ENCODE results near the gene COX8A.

Gene COX8A

GRCh38 chr11:63997801-63998337 lies 23.4 kb downstream of the COX8A start:
- H3K36me3 ChIP-seq (ENCODE audit: low read length), result no peaks in the 10 kb centered on the region
- H3K27me3 ChIP-seq (ENCODE audit: low read length), result no peaks in the 10 kb centered on the region
- H3K27ac ChIP-seq (ENCODE audit: low read depth, low read length), result no peak overlapping the region
- H3K79me2 ChIP-seq (ENCODE audit: insufficient read depth, low read length), result no peaks in the 10 kb centered on the region
- H3F3A ChIP-seq (ENCODE audit: insufficient read depth), result no peaks in the 10 kb centered on the region
- H3K9me3 ChIP-seq (ENCODE audit: insufficient read depth, low read length), result no peaks in the 10 kb centered on the region
- H3K9ac ChIP-seq (ENCODE audit: low read length), result no peak overlapping the region
- H3K9me2 ChIP-seq (replicated peaks; ENCODE audit: insufficient read depth, low read length), result no peaks in the 10 kb centered on the region
- TF ChIP-seq CTCF (IDR thresholded peaks at IDR 0.05; ENCODE audit: insufficient read depth, low read length, poor library complexity, severe bottlenecking) (no peak), EZH2phosphoT487 (conservative IDR thresholded peaks at IDR 0.05; ENCODE audit: low read length) (no peak)
- no peak overlapping the region for H2AFZ ChIP-seq (ENCODE audit: low read depth, low read length, severe bottlenecking)
- no peak overlapping the region for H3K4me2 ChIP-seq (ENCODE audit: low read depth, low read length, poor library complexity, severe bottlenecking)
- H3K4me3 ChIP-seq (ENCODE audit: insufficient read depth, low read length, poor library complexity, severe bottlenecking), result no peak overlapping the region
- no peaks in the 10 kb centered on the region for H4K20me1 ChIP-seq (ENCODE audit: low read depth, low read length)

- H3K27me3 ChIP-seq (ENCODE audit: low read length), result no peaks in the 10 kb centered on the region
- no peak overlapping the region for H2AFZ ChIP-seq (ENCODE audit: low read depth, low read length, severe bottlenecking)
- H3K27ac ChIP-seq (ENCODE audit: low read depth, low read length), result no peak overlapping the region
Observed at GRCh38 chr11:63998558-63999348, 24.3 kb downstream of the COX8A start.

DNA sequence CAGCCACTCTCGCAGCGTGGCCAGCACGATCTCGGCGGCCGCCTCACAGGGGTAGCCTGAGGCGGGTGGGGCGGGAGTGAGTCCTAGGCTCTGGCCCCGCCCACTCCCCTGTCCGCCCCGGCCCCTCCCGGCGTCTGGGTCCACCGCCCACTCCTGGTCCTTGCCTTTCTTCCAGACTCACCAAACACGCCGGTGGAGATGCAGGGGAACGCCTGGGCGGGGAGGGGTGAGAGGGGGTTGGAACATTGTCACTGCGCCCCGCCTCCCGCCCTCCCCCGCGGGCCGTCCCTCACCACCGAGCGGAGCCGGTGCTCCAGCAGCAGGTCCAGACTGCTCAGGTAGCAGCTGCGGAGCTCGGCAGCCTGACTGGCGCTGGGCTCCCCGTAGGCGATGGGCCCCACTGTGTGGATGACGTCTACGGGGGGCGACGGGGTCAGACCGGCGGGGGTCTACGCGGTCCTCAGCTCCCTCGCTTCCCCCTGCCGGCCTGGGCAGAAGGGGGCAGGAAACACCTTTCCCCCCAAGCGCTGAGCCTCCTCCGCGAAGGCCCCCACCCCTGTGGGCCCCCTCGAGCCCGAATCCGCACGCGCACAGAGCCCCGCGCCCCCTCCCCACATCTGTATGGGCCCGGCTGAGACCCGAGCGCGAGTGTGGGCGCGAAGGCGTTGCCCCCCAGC lies 25.1 kb downstream of the COX8A start:
- Histone ChIP-seq H3K9ac (ENCODE audit: low read length) (no peak overlapping the region), H3K27me3 (ENCODE audit: low read length) (no peaks in the 10 kb centered on the region), H3K4me3 (ENCODE audit: insufficient read depth, low read length, poor library complexity, severe bottlenecking) (no peak overlapping the region), H3F3A (ENCODE audit: insufficient read depth) (no peaks in the 10 kb centered on the region), H2AFZ (ENCODE audit: low read depth, low read length, severe bottlenecking) (no peak overlapping the region), H3K36me3 (ENCODE audit: low read length) (no peaks in the 10 kb centered on the region), H3K4me2 (ENCODE audit: low read depth, low read length, poor library complexity, severe bottlenecking) (peak overlapping the region; percentile 35), H3K9me2 (replicated peaks; ENCODE audit: insufficient read depth, low read length) (no peaks in the 10 kb centered on the region), H3K9me3 (ENCODE audit: insufficient read depth, low read length) (no peaks in the 10 kb centered on the region), H3K27ac (ENCODE audit: low read depth, low read length) (no peak overlapping the region), H4K20me1 (ENCODE audit: low read depth, low read length) (no peaks in the 10 kb centered on the region), H3K79me2 (ENCODE audit: insufficient read depth, low read length) (no peaks in the 10 kb centered on the region)
- TF ChIP-seq CTCF (IDR thresholded peaks at IDR 0.05; ENCODE audit: insufficient read depth, low read length, poor library complexity, severe bottlenecking) (no peak), EZH2phosphoT487 (conservative IDR thresholded peaks at IDR 0.05; ENCODE audit: low read length) (no peak)

More at GRCh38 chr11:63998558-63999348, 24.3 kb downstream of the COX8A start:
- Histone ChIP-seq H3K36me3 (ENCODE audit: low read length) (no peaks in the 10 kb centered on the region), H3K9me3 (ENCODE audit: insufficient read depth, low read length) (no peaks in the 10 kb centered on the region), H3K9me2 (replicated peaks; ENCODE audit: insufficient read depth, low read length) (no peaks in the 10 kb centered on the region), H3K9ac (ENCODE audit: low read length) (no peak overlapping the region), H3K4me3 (ENCODE audit: insufficient read depth, low read length, poor library complexity, severe bottlenecking) (no peak overlapping the region), H3K79me2 (ENCODE audit: insufficient read depth, low read length) (no peaks in the 10 kb centered on the region), H3F3A (ENCODE audit: insufficient read depth) (no peaks in the 10 kb centered on the region), H4K20me1 (ENCODE audit: low read depth, low read length) (no peaks in the 10 kb centered on the region), H3K4me2 (ENCODE audit: low read depth, low read length, poor library complexity, severe bottlenecking) (peak overlapping the region; percentile 35)
- TF ChIP-seq EZH2phosphoT487 (conservative IDR thresholded peaks at IDR 0.05; ENCODE audit: low read length) (no peak), CTCF (IDR thresholded peaks at IDR 0.05; ENCODE audit: insufficient read depth, low read length, poor library complexity, severe bottlenecking) (no peak)

Data from SU-DHL-6 (cell line).